GM19395 (cell line): ENCODE measurements around the gene SYNPO.

ENCODE experiments used
- ATAC-seq: cut with Tn5 transposase; IDR thresholded peaks from one replicate; pipeline ENCODE4 v1.9.1; 2021; ENCODE audit warnings: mild to moderate bottlenecking, moderate library complexity; ENCODE audit not compliant: unreplicated experiment

SYNPO gene

GRCh38 chr5:150639751-150640150, 709 bp upstream of the SYNPO start:
- no peak for ATAC-seq

- ATAC-seq: no peak
These were observed 628 bp downstream of the SYNPO start for GRCh38 chr5:150641006-150641570.

GRCh38 chr5:150641824-150642566, 1.5 kb downstream of the SYNPO start:
- ATAC-seq: no peak

DNA sequence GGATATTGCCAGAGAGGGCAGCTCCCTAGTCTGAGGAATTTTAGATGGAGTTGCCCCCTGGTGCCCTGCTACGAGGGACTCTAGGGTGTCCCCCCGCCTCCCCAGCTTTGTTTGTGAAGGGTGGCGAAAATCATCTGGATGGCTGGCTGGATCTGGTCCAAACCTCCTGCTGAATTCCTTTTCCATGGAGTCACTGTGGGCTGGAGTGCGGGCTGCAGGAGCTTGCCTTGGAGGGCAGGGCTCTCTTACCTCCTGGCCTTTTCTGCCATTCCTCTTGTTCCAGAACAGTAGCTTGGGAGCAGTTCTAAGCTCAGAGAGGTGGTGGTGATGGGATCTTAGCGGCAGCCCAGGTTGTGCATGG, 2.1 kb downstream of the SYNPO start:
- no peak for ATAC-seq

DNA sequence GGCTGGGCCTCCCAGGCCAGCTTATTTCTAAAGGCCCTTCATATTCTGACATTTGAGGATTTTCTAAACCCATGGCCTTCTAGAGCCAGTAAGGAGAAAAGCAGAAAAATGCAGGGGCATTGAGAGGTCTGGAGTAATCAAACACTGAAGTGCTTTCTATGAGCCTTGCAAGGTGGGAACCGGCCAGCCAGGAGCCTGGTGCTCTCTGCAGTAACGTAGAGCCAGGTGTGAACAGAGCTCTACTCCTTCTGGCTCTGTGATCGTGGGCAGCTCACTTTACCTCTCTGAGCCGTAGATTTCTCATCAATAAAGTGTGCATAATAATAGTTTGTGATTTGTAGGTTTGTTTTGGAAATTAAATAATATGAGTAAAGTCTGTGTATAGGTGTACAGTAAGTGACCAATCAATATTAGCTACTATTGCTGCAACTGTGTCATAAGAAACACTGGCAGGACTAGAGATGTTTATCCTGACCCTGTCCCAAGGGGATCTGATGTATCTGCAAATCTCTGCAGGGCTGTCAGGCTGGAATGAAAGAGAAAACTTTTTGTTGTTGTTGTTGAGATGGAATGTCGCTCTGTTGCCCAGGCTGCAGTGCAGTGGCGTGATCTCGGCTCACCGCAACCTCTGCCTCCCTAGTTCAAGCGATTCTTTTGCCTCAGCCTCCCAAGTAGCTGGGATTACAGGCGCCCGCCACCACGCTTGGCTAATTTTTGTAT, 2.7 kb downstream of the SYNPO start:
- ATAC-seq: no peak

GRCh38 chr5:150644058-150644457, 3.6 kb downstream of the SYNPO start:
- ATAC-seq: no peak

DNA sequence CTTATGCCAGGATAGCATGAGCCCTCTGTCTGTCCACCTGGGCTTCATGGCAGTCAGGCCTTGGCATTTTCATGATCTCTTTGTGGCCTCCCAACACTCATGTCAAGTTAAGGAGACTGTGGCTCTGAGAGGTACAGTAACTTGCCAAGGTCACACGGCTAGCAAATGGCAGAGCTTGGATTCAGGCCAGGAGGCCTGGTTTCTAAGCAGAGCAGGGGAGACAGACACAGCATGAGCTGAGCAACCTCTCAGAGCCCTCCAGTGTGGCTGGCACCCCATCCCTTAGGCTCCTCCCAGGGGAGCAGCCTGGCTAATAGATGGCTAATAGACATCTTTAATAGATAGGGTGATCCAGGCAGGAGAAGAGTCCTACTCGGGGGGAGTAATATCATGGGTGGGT, 4.1 kb downstream of the SYNPO start:
- ATAC-seq: no peak

GRCh38 chr5:150645070-150645700, 4.7 kb downstream of the SYNPO start:
- no peak for ATAC-seq

DNA sequence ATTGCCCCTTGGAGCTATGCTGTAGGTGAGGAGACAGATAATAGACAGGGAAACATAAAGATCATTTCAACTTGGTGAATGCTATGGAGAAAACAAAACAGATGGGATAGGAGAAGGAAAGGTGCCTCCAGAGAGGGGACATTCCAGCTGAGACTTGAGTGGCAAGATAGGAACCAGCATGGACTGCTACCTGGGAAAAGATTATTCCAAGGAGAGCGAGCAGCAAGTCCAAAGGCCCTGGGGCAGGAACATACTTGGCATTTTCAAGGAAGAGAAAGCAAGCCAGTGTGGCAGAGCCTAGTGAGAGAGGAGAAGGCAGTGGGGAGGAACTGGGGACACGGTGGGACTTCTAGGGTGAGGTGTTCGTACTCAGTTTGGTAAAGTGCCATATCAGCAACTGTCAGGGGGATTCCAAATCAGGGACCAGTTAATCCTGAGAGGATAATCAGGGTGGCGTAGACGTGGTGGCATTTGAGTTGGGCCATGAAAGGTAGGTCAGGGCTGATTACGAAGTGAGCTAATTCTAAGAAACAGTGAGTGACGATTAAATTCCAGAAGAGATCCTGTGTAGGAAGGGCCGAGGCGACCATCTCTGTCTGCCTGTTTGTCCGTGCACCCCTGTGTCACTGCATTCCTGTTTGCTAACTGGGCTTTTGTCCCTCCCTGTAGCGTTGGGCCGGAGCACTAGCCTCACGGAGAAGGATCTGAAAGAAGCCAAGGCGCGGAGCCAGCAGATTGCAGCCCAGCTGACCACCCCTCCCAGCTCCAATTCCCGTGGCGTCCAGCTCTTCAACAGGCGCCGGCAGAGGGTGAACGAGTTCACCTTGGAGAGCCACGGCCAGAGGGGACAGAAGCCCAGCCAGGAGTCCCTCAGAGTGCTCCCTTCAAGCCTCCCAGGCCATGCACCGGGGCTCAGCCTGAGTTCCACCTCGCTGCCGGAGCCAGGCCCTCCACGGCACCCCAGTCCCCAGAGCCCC, 7.1 kb downstream of the SYNPO start:
- no peak for ATAC-seq

DNA sequence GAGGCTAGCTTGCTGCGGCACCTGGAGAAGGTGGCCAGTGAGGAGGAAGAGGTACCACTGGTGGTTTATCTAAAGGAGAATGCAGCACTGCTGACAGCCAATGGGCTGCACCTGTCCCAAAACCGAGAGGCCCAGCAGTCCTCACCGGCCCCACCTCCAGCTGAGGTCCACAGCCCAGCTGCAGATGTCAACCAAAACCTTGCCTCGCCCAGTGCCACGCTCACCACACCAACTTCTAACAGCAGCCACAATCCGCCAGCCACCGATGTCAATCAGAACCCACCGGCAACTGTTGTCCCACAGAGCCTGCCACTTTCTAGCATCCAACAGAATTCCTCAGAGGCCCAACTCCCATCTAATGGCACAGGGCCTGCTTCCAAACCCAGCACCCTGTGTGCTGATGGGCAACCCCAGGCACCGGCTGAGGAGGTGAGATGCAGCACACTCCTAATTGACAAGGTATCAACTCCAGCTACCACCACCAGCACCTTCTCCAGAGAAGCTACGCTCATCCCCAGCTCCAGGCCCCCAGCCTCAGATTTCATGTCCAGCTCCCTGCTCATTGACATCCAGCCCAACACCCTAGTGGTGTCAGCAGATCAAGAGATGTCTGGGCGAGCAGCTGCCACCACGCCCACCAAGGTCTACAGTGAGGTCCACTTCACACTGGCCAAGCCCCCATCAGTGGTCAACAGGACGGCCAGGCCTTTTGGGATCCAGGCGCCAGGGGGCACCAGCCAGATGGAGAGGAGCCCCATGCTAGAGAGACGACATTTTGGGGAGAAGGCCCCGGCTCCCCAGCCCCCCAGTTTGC, 8.0 kb downstream of the SYNPO start:
- no peak for ATAC-seq

GRCh38 chr5:150649108-150650020, 8.9 kb downstream of the SYNPO start:
- no peak for ATAC-seq

DNA sequence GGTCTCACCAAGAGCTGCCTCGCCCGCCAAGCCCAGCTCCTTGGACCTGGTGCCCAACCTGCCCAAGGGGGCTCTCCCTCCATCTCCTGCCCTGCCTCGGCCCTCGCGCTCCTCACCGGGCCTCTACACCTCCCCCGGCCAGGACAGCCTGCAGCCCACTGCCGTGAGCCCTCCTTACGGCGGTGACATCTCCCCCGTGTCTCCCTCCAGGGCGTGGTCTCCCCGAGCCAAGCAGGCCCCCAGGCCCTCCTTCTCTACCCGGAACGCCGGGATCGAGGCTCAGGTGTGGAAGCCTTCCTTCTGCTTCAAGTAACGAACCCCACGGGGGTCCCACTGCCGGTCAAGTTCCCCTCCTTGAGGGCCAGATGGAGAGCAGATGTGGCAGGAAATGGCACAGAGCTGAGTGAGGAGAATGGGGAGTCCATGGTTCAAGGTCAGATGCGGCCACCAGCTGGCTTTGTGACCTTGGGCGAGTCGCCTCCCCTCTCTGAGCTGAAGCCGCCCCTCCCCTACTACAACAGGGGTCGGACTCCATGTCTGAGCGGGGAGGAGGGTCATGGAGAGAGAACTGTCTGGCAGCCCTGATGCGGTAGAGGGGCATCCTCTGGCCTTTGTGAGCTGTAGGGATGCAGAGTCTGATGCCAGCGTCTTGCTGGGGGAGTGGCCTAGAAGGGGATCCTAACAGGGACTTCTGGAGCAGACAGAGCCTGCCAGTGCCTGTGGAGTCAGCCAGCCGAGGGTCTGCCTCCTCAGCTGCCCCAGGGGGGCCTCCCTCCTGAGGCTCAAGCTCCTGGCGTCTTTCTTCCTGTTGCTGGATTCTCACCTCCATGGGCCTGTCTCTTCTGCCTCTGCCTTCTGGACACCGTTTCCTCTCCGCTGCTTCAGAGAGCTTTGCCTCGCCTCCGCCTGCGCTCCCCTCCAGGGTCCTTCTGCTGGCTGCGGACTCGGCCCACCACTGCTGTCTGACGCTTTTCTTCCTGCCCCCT, 9.9 kb downstream of the SYNPO start:
- ATAC-seq: no peak

- ATAC-seq: no peak
These were observed 10.9 kb downstream of the SYNPO start for GRCh38 chr5:150651382-150651781.

DNA sequence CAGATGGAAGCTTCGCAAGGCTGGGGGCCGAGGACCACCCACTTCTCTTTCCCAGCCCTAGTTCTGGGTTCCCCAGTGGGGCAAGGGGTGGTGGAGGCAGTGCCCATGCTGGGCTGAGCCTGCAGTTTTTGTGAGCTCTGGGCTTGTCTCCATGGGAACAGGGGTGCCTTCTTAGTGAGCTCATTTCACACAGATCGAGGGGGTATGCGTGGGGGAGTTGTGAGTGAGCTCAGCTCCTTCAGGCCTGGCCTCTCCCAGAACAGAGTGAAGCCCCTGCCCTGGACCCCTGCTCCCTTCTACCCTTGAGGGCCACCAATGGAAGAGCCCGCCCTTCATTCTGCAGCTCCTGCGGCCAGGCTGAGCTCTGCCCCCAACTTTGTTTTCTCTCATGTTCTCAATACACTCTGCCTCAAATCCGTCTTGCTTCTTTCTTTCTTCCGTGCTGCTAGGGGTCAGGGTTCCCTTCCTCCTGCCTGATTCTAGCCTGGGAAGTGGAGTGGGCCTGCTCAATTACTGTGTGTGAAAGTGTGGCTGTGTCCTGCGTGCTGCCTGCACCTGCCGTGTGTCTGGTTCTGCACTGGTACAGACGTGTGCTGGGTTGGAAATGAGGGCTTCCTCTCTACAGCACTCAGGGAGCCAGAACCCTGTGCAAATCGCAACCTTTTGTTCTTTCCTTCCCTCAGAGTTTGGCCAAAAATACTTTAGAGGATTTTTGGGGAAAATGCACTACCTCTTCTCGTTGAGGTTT, 11.6 kb downstream of the SYNPO start:
- no peak for ATAC-seq

GRCh38 chr5:150653145-150653761, 12.8 kb downstream of the SYNPO start:
- ATAC-seq: no peak

GRCh38 chr5:150653762-150654556, 13.5 kb downstream of the SYNPO start:
- no peak for ATAC-seq
